ENCODE measurements around the gene TMSB4X.

GRCh38 chrX:12966151-12966550 is 8.8 kb upstream of the TMSB4X start:
- TF ChIP-seq ZNF567 (CRISPR knock-in tag; IDR thresholded peaks at IDR 0.05; ENCODE audit: borderline replicate concordance) (no peak), HOXD1 (CRISPR knock-in tag; IDR thresholded peaks at IDR 0.05) (no peak), ZNF124 (CRISPR knock-in tag; IDR thresholded peaks at IDR 0.05) (no peak), CTCF (CRISPR knock-in tag; IDR thresholded peaks at IDR 0.05) (no peak), ARHGAP35 (CRISPR knock-in tag; IDR thresholded peaks at IDR 0.05; ENCODE audit: borderline replicate concordance) (no peak), ZNF850 (CRISPR knock-in tag; conservative IDR thresholded peaks at IDR 0.05) (no peak), ZNF557 (CRISPR knock-in tag; IDR thresholded peaks at IDR 0.05) (no peak), ZNF770 (CRISPR knock-in tag; IDR thresholded peaks at IDR 0.05) (no peak), ZEB1 (IDR thresholded peaks at IDR 0.05; ENCODE audit: insufficient replicate concordance, low read depth) (no peak), ZNF143 (CRISPR knock-in tag; IDR thresholded peaks at IDR 0.05) (no peak), POLR2AphosphoS5 (IDR thresholded peaks at IDR 0.05; ENCODE audit: low read depth, low read length) (no peak)
